GM21825 (cell line): ENCODE data around the gene BANP.
"Not testable (repeated sequence)": the region's sequence is repeated elsewhere in the genome, so short reads cannot be mapped to it uniquely, and the experiment has no call there.

Source experiments
- ATAC-seq: cut with Tn5 transposase; IDR thresholded peaks from one replicate; pipeline ENCODE4 v1.9.1; 2021; ENCODE audit warnings: mild to moderate bottlenecking, moderate library complexity; ENCODE audit not compliant: unreplicated experiment

Gene BANP

DNA sequence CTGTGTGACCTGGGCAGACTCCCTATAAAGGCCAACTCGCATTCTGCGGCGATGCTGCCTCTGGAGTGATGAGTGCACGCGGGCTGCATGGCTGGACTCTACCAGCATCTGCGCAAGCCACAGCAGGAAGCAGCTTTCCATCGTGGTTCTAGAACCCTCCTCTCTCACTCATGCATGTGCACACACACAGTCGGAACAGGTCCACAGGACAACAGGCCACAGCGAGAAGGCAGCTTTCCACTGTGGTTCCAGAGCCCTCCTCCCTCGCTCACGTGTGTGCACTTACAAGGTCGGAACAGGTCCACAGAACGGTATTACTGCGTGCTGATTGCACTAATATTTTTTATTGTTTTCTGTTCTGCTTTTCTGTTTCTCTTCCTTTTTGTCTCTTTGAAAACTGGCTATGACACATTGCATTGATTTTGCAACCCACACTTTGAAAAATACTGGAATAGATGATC lies 92.9 kb downstream of the BANP start:
- peak; percentile 60 for ATAC-seq

DNA sequence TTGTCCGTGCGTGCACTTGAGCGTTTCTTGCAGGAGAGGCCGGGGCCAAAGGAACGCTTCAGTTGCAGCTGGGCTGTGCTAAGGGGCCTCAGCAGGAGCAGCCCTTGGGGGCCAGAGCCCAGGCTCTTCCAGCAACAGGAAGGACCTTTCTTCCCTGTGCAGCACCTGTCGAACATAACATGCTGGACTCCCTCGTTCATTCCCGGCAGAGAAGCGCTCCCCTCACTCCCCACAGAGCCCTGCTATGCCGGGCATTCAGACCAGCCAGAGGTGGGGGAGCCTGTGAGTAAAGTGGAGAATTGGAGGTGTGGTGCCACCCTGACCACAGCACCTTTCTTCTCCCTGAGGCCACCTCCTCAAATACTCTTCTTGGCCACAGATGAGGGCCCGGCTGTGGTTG lies 94.1 kb downstream of the BANP start:
- not testable (repeated sequence) for ATAC-seq

DNA sequence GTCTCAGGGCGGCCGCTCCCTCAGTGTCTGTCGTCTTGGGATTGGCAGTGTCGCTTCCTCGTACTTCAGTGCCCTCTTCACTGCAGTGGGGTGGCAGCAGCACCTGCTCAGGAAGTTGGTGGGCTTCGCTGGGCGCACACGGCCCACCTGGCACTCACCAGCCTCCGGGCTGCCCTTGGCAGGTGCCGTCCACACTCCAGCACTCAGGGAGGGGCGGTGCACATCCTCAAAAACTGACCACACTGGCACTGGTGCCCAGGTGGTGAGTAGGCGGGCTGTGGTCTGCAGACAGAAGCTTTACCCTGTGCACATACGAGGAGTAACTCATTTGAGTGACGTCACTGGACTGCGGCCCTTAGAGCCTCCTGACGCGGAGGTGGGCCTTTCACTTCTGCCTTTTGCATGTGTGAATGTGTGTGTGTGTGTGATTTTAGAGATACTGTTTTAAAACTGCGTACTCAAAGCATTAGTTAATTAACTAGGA lies 94.6 kb downstream of the BANP start:
- peak; percentile 75 for ATAC-seq

DNA sequence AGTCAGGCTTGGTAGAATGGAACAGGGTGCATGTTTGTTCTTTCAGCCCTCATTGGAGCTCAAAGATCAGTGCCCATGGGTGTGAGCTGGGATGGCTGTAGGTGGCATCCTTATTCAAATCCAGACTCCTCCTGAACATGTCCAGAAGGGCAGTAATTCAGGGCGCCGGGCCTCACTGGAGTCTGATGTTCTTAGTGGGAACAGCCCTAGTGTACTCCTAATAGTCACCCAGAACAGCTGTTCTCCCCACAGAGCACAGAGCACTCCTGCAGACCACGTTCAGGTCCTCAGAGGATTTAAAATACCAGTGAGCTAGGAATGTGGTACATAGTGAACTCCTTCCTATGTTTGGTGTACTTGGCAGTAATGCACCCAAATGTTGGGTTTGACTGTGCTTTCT lies 96.2 kb downstream of the BANP start:
- no peak for ATAC-seq

DNA sequence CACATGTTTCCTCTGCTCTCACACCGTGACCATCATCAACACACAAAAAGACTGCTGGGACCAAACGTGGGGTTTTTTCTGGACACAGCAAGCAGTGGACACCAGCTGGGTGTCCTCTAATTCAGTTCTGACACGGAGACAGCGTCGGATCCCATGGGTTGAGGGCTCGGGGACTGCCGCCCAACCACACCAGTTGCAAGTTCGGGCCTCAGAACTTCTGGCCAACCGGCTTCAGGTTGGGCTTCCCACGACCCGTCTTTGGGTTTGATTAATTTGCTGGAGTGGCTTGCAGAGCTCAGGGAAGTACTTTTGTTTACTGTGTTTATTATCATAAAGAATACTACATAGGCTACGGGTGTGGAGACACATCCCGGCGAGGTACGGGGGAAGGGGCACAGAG lies 97.8 kb downstream of the BANP start:
- no peak for ATAC-seq

DNA sequence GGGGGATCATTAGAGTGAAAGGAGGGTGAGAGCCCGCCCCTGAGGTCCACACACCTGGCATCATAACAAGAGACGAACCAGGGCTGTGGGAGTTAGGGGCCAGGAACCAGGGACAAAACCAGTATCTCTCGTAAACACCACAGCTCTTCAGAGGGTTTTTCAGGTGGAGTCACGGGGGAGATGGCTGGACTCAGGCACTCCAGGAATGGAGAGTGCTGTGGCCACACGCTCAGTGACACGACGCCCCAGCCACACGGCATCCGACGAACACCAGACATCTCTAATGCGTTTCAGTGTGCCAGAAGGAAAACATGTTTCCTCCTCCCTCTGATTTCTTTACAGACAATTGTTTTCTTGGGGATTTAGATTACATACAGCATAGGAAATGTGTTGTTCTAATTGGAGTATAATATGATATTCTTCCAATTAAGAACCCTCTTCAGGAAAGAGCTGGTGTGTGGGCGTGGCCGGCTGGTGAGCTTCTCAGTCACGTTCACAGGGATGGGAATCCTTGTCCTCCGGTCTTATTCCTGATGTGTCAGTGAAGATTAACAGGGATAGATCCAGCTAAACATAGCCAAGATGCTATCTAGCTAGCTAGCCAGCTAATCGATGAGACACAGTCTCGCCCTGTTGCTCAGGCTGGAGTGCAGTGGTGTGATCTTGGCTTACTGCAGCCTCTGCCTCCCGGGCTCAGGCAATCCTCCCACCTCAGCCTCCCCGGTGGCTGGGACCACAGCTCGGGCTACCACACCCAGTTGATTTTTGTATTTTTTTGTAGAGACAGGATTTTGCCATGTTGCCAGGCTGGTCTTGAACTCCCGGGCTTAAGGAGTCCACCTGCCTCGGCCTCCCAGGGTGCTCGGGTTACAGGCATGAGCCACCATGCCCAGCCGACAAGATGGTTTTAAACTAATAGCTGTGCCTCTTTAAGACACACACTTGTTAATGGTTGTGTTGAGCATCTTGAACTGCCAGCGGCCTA lies 98.6 kb downstream of the BANP start:
- ATAC-seq = no peak

DNA sequence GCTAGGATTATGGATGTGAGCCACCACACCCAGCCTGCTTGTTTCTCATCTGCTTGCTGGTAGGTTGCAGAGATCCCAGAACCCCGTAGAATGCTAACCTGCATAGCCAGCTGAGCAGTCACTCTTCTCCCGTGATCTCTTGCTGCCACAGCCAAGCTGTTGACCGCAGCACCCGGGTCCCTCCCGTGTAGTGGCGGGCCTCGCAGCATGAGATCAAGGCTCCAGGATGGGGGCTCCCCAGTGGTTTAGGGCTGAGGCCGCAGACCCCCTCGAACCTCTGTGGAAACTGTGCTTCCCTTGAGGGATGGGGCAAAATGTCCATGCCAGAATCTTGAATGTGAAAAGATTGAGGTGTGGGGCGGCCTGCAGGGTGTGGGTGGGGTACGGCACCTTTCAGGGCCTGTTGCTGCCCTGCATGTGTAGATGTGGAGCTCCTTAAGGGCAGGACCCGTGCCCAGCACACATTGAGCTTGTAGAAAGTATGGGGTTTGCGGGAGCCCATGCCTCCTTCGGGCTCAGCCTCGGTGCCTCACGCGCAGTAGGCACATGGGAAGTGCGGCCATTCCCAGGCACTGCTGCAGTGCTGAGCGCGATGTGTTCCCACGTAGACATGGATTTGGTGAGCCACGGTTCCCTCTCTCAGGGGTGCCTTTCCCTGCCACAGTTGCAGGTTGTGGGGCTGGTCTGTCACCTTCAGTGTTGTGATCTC lies 99.9 kb downstream of the BANP start:
- ATAC-seq = no peak

DNA sequence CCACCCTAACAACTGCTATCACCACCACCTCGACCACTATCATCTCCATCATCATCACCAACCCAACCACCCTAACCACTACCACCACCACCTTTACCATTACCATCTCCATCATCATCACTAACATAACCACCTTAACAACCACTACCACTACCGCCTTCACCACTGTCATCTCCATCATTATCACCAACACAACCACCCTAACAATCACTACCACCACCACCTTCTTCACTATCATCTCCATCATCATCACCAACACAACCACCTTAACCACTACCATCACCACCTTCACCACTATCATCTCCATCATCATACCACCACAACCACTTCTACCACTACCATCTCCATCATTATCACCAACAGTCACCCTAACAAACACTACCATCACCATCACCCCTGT lies 101.4 kb downstream of the BANP start:
- no peak for ATAC-seq

DNA sequence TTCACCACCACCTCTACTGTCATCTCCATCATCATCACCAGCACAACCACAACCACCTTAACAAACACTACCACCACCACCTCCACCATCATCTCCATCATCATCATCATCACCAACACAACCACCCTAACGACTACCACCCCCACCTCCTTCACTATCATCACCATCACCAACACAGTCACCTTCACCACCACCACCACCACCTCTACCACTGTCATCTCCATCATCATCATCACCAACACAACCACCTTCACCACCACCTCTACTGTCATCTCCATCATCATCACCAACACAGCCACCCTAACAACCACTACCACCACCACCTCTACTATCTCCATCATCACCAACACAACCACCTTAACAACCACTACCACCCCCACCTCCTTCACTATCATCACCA lies 102.2 kb downstream of the BANP start:
- ATAC-seq = not testable (repeated sequence)

DNA sequence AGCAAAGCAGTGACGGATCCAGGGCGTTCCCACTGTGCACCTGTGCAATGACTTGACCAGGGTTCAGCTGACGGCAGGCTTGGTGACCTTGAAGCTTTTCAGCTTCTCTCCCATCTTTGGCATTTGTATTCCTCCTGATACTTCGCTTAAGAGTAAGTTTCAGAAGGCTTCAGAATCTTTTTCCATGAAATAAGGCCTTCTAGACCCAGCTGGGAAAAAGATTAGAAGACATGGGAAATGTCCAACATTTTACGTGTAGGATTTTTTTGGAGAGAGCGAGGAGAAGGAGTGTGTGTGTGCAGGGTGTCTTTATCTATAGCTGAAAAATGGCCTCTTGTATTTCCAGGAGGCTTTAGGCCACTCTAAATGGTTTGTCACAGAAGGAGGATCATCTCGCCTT lies 104.1 kb downstream of the BANP start:
- no peak for ATAC-seq

DNA sequence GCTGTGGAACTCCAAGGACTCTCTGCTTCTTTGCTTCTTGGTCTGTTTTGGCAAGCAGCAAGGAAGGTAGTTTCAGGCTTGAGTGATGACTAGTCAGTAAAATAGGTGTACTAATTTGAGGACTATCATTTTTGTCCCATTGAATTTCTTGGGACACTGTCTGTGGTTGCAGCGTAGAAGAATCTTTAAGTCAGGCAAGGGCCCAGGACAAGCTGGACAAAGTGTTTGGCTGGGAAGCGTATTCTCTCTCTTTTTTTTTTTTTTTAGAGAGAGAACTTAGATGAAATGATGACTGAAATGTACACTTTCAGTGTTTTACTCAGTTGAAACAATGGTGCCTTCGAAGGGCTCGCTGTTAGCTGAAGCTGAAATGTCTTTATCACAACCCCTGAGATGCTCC lies 105.0 kb downstream of the BANP start:
- ATAC-seq = no peak

DNA sequence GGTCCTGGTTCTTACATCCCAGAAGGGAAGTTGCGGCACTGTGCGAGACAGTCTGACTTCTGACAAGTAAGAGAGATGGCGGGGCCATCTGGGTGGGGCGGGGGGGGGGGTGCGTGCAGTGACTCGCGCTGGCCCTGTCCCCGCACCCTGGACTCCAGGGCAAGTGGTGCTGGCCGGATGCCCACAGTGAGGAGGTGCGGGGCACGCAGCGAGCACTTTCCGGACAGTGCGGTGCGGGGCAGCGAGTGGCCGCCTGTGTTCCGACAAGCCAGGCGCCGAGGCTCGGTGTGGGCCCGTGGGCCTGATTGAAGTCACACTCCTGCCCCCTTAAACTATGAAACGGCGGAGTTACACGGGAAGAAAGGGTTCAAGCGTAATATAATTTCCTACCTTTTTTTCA lies 106.4 kb downstream of the BANP start:
- no peak for ATAC-seq

DNA sequence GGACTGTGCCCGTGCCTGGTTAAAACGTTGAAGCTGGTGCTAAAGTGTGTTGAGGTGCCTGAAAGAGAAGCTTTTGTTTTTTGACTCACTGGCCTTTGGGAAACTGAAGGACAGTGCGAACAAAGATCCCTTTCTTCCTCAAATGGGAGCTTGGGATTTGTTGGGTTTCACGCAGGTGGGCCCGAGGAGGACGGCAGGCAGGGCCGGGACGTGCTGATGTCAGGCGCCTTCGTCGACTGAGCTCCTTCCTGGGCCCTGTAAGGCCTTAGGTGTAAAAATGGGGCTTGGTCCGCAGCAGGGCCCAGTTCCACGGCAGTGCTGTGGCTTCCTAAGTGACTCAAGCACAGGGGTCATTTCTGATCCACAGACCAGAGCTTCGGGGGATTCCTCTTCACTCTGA lies 106.9 kb downstream of the BANP start:
- ATAC-seq = no peak

DNA sequence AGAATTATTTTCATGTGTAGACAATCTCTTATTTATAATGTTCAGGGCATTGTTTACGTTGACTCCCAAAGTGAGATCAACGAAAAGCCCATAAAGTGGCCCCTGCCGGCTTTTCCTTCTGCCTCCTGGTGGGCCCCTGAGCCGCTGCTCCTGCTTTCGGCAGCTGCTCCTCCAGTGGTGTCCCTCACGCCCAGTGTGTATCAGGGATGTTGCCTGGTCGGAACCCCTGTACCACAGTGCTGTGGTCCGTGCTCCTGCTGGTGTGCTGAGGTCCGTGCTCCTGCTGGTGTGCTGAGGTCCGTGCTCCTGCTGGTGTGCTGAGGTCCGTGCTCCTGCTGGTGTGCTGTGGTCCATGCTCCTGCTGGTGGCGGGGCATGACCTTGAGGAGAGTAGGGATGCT lies 107.6 kb downstream of the BANP start:
- no peak for ATAC-seq

DNA sequence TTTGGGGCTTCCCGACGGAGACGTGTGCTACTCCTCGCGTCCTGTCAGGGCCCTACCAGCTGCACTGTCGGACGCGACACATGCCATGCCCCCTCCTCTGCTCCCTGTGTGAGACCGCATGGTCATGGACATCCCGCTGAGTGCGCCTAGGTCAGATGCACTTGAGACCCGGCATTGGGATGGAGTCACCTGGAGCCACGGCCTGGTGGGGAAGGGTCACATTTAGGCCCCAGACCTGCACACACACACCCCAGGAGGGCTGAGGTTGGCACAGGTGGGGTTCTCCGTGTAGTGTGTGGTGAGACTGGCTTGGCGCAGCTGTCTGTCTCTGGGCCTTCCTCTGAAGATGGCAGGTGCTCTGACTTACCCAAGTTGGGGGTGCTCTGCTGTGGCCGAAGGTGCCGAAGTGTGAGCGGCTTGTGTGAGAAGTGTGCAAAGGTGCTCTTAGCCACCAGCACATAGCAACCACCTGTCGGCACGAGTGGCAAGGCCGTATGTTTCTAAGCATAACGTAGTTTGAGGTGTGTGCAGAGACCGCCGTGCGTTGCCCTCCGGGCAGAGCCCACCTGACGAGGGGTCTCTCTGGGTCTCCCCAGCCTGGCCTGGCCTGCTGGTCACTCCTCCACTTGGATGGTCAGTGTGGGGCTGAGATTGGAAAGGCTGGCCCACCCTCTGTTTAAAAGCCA lies 108.6 kb downstream of the BANP start:
- no peak for ATAC-seq

DNA sequence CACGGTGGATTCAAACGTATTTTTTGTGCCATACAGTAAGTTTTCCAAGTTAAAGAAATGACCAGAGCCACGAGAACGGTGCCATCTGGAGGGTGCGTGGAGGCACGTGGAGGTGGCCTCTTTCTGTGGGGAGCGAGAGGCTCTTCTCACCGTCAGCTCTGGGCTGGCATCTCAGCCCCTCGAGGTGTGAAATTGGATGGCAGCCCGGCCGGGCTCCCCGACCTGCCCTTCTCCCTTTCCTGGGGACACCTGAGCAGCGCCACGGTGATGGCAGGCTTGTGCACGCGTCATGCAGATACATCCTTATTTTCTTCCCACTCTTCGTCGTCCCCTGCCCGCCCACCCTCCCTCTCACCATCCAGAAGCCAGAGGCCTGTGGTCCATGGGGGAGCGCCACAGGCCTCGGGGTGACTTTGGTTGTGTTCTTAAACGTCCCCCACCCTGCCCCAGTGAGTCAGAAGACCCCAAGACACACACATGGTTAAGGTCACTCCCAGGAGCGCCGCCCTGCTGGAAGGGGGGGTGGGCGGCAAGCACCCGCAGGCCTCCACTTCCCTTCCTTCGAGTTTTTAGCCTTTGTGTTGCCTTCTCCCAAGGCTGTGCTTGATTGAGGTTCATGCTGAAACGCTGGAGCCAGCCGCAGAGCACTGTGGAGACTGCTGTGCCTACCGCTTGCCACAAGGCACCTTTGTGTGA lies 109.4 kb downstream of the BANP start:
- ATAC-seq = no peak

DNA sequence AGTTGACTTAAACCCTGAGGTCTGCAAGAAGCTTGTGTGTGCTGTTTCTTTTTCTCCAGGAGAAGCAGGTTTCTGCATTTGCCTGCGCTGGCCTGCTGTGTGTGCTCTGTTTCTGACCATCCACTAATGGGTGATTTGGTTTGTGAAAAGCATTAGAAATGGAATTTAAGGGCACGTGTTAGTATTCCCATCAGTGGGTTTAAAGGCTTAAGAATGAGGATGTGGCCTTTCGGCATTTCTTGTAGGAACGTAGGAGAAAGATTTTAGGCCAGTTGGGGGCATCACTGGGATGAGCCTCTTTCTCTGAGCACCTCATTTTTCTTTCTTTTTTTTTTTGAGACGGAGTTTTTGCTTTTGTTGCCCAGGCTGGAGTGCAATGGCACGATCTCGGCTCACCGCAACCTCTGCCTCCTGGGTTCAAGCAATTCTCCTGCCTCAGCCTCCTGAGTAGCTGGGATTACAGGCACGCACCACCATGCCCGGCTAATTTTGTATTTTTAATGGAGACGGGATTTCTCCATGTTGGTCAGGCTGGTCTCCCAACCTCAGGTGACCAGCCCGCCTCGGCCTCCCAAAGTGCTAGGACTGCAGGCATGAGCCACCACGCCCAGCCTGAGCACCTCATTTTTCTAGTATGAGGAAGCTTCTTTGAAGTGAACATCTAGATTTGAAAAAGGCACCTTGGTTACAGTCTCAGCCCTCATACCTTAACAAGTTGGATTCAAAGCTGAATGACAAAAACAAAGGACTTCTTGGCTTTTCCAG lies 110.3 kb downstream of the BANP start:
- ATAC-seq = no peak

DNA sequence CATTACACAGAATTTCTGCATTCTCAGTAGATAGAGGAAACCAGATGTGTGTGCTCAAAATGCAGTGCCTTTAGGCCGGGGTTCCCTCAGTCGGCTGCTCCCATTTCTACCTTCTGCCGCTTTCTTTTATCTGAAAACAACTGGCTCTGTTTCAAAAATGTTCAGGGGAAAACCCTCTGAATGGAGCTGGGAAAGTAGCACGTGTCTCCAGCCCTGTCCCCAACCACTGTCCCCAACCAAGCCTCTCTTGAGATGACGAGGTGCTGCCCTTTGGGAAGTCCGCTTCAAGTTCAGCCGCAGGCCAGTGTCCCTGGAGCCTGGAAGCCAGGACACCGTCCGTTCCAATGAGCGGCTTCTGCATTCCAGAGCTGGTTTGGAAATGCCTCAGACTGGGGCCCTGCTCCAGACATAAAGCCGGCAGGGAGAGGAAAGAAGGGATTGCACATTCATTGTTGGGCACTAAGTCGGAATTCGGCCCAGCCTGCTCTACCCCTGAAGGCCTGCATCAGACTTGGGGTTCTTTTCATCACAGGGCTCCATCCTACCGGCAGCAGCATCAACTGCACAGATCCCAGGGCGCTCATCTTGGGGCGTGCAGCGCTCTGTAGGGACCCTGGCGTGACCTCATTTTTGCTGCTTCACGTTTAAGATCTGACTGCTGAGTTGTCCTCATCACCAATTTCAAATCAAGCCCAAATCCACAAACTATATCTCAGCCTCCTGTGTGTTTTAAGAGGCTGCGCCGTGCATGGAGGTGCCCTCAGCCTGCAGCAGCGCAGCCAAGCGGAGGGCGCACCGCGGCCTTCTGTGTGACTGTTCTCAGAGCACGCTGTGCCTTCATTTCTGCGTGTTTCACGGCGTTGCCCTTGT lies 111.3 kb downstream of the BANP start:
- ATAC-seq = no peak

DNA sequence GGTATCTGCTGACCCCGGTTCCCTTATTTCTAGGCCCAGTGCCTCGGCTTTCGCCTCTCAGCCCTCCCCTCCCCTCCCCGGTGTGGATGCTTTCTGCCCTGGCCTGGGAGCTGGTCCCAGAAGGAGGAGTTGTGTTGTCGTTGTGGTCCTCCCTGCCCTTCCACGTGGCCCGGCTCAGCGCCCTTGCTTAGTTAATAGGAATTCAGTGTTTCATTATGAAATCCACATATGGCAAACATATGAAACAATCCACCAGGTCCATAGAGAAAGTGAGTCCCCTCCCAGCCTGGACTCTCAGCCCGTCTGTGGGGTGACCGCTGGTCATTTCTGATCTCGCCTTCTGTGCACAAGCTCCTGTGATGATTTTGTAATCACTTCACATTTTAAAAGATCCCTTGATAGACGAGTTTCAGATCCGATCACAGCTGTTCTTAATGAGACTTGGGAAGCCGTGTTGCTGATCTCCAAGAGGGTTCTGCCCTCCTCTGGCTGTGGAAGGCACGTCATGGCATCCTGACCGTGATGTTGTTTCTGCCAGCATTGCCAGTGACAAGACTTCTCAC lies 112.1 kb downstream of the BANP start:
- ATAC-seq = no peak
